ENCODE data around the gene DCANP1. TPM values are rescaled to one million over a fixed set of nuclear protein-coding genes. Genes with fewer than 3 reads are reported as not detected.

The DCANP1 gene
- total and polyA plus RNA-seq, 2 donors (not counting 3 experiments of a cell fraction or from before 2014, with no cell fraction given): not detected

DNA sequence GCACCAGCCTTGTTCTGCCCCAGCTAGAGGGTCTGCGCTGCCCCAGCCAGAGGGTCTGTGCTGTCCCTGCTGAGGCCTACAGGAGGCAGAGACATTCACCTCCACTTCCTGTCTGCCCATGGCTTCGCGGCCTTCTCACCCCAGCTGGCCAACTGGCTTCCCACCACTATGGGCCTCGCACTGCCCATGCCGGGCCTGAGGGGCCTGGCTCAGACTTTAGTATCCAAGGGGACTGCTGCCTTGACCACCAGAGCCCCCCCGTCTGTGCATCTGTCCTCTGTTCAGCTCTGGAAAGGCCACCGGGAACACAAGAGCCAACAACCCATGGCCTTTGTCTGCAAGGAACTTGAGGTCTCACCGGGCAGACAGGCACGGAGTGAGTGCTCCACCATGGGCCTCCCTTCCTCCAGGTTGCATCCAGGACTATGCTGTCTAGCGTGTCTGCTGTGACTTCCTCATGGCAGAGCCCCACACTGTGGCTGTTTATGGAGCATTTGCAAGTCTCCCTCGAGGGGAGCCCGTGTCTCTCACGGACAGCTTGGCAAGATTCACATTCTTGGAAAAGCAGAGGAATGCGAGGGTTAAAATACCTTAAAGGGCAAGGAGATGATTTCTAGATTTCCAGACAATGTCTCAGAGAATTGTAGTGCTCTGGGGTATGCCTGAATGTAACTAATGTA is 1.7 kb downstream of the DCANP1 start:
- no peaks in the 10 kb centered on the region for H3K4me1 ChIP-seq (ENCODE audit: control insufficient read depth, extremely low read depth, insufficient read depth, low read length)
- POLR2A ChIA-PET: no interaction called here
- H4K20me1 ChIP-seq (replicated peaks; ENCODE audit: control insufficient read depth, extremely low read depth, insufficient read depth, low read length): no peaks in the 10 kb centered on the region

DNA sequence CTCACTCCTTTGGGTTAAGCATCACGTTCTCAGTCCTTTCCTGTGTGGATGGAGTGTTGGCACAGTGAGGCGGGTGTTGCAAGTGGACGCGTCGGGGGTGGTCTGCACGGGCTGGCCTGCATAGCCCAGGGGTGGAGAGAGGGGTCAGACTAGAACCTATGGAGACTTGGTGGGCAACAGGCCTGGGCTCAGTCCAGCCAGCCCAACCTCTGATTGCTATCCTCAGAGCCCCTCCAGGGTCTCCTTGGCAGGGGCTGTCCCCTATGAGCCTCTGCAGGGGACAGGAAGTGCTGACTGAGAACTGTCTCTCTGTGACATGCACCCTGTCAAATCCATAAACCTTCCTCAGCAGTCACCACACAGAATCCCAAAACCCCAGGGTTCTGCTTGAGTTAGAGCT is 2.3 kb downstream of the DCANP1 start:
- FAIRE-seq (no peak), DNase-seq (ENCODE audit: low read depth, low spot score) (no peak)
- Histone ChIP-seq H3K4me1 (ENCODE audit: control insufficient read depth, extremely low read depth, insufficient read depth, low read length) (no peaks in the 10 kb centered on the region), H4K20me1 (replicated peaks; ENCODE audit: control insufficient read depth, extremely low read depth, insufficient read depth, low read length) (no peaks in the 10 kb centered on the region), H3K36me3 (ENCODE audit: control insufficient read depth in 2 of 2, extremely low read depth in 1 of 2, insufficient read depth in 2 of 2, low read length in 2 of 2) (no peaks in the 10 kb centered on the region), H3K27me3 (ENCODE audit: control insufficient read depth in 2 of 2, insufficient read depth in 2 of 2, low read length in 2 of 2) (peaks cover 2 to 5% of the 10 kb centered on the region in 2 experiments), H3K9me3 (replicated peaks; ENCODE audit: control insufficient read depth, insufficient read depth, low read length) (no peaks in the 10 kb centered on the region), H3K4me2 (ENCODE audit: insufficient read depth, low read length) (no peak overlapping the region), H2AFZ (ENCODE audit: low read depth, low read length) (no peak overlapping the region), H3K79me2 (ENCODE audit: control insufficient read depth, insufficient read depth, low read length) (no peaks in the 10 kb centered on the region), H3K9ac (replicated peaks; ENCODE audit: extremely low read depth, insufficient read depth, low read length) (no peak overlapping the region), H3K9me1 (replicated peaks; ENCODE audit: control insufficient read depth, extremely low read depth, insufficient read depth, low read length) (no peaks in the 10 kb centered on the region), H3K27ac (ENCODE audit: insufficient read depth, low read depth, low read length) (no peak overlapping the region), H3K4me3 (replicated peaks in 1 of 3; ENCODE audit: insufficient read depth in 1 of 3, low read depth in 1 of 3, low read length in 3 of 3) (no peak overlapping the region)
- no TSS peak for BruUV-seq (replicated peaks)
- TF ChIP-seq EZH2 (IDR thresholded peaks at IDR 0.05; ENCODE audit: borderline replicate concordance, low read depth, low read length, severe bottlenecking): no peak
- TF ChIP-seq POLR2A (IDR thresholded peaks at IDR 0.05; ENCODE audit: low read depth, low read length): no peak
- no peak for TF ChIP-seq JUN (IDR thresholded peaks at IDR 0.05; ENCODE audit: borderline replicate concordance, insufficient read depth, insufficient read length, low read depth)
- no peak for TF ChIP-seq MYC (IDR thresholded peaks at IDR 0.05; ENCODE audit: low read depth, low read length)
- no peak for TF ChIP-seq FOS (IDR thresholded peaks at IDR 0.05; ENCODE audit: borderline replicate concordance, insufficient read depth, low read length)
- TF ChIP-seq, protein P1, sequence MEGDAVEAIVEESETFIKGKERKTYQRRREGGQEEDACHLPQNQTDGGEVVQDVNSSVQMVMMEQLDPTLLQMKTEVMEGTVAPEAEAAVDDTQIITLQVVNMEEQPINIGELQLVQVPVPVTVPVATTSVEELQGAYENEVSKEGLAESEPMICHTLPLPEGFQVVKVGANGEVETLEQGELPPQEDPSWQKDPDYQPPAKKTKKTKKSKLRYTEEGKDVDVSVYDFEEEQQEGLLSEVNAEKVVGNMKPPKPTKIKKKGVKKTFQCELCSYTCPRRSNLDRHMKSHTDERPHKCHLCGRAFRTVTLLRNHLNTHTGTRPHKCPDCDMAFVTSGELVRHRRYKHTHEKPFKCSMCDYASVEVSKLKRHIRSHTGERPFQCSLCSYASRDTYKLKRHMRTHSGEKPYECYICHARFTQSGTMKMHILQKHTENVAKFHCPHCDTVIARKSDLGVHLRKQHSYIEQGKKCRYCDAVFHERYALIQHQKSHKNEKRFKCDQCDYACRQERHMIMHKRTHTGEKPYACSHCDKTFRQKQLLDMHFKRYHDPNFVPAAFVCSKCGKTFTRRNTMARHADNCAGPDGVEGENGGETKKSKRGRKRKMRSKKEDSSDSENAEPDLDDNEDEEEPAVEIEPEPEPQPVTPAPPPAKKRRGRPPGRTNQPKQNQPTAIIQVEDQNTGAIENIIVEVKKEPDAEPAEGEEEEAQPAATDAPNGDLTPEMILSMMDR (IDR thresholded peaks at IDR 0.05; ENCODE audit: extremely low read depth in 1 of 2, insufficient read depth in 1 of 2, low read depth in 1 of 2, low read length in 2 of 2): no peak
- no peak for TF ChIP-seq MAX (IDR thresholded peaks at IDR 0.05; ENCODE audit: insufficient read depth, insufficient read length)
- TF ChIP-seq POLR2AphosphoS5 (IDR thresholded peaks at IDR 0.05; ENCODE audit: insufficient read depth, low read depth, low read length): no peak
- TF ChIP-seq GATA2 (IDR thresholded peaks at IDR 0.05; ENCODE audit: insufficient read depth, insufficient read length, low read depth, low read length): no peak
- POLR2A ChIA-PET: no interaction called here
- intact Hi-C loops (cut with micrococcal nuclease) (no loop called here), dilution Hi-C loops (cut with MboI; ENCODE audit: extremely low pct_ligation_motif_present, low sequenced_read_pairs) (no loop called here)
- CTCF ChIA-PET: interaction anchor here (1.0 to 3.0 kb wide), 3 partner anchors 12 to 107 kb away, joined by 3 to 26 read pairs (median 5); no protein-coding TSS in a partner anchor

More for the DNA sequence above, 1.7 kb downstream of the DCANP1 start:
- no TSS peak for BruUV-seq (replicated peaks)
- Histone ChIP-seq H3K4me2 (ENCODE audit: insufficient read depth, low read length) (no peak overlapping the region), H3K4me3 (replicated peaks in 1 of 3; ENCODE audit: insufficient read depth in 1 of 3, low read depth in 1 of 3, low read length in 3 of 3) (no peak overlapping the region), H3K79me2 (ENCODE audit: control insufficient read depth, insufficient read depth, low read length) (no peaks in the 10 kb centered on the region), H3K9me3 (replicated peaks; ENCODE audit: control insufficient read depth, insufficient read depth, low read length) (no peaks in the 10 kb centered on the region), H3K27me3 (ENCODE audit: control insufficient read depth in 2 of 2, insufficient read depth in 2 of 2, low read length in 2 of 2) (peaks cover 2 to 5% of the 10 kb centered on the region in 2 experiments), H3K9me1 (replicated peaks; ENCODE audit: control insufficient read depth, extremely low read depth, insufficient read depth, low read length) (no peaks in the 10 kb centered on the region), H3K36me3 (ENCODE audit: control insufficient read depth in 2 of 2, extremely low read depth in 1 of 2, insufficient read depth in 2 of 2, low read length in 2 of 2) (no peaks in the 10 kb centered on the region), H3K9ac (replicated peaks; ENCODE audit: extremely low read depth, insufficient read depth, low read length) (no peak overlapping the region), H3K27ac (ENCODE audit: insufficient read depth, low read depth, low read length) (no peak overlapping the region), H2AFZ (ENCODE audit: low read depth, low read length) (no peak overlapping the region)
- no peak for TF ChIP-seq GATA2 (IDR thresholded peaks at IDR 0.05; ENCODE audit: insufficient read depth, insufficient read length, low read depth, low read length)
- TF ChIP-seq MYC (IDR thresholded peaks at IDR 0.05; ENCODE audit: low read depth, low read length): no peak
- no peak for TF ChIP-seq POLR2A (IDR thresholded peaks at IDR 0.05; ENCODE audit: low read depth, low read length)
- TF ChIP-seq POLR2AphosphoS5 (IDR thresholded peaks at IDR 0.05; ENCODE audit: insufficient read depth, low read depth, low read length): no peak
- no peak for TF ChIP-seq EZH2 (IDR thresholded peaks at IDR 0.05; ENCODE audit: borderline replicate concordance, low read depth, low read length, severe bottlenecking)
- TF ChIP-seq MAX (IDR thresholded peaks at IDR 0.05; ENCODE audit: insufficient read depth, insufficient read length): no peak
- FAIRE-seq (no peak), DNase-seq (ENCODE audit: low read depth, low spot score) (no peak)
- dilution Hi-C loops (cut with MboI; ENCODE audit: extremely low pct_ligation_motif_present, low sequenced_read_pairs): no loop called here
- intact Hi-C loops (cut with micrococcal nuclease): no loop called here
- CTCF ChIA-PET: interaction anchor here (2.6 to 3.0 kb wide), 2 partner anchors 11 to 21 kb away, joined by 10 to 26 read pairs; no protein-coding TSS in a partner anchor

Measured in endothelial cell of umbilical vein (primary cell).